Measurements from ENCODE around the gene ATOX1. TPM values are rescaled to one million over a fixed set of nuclear protein-coding genes. Genes with fewer than 3 reads are reported as not detected.
"Not testable (repeated sequence)": the region's sequence is repeated elsewhere in the genome, so short reads cannot be mapped to it uniquely, and the experiment has no call there.

The ATOX1 gene, protein sequence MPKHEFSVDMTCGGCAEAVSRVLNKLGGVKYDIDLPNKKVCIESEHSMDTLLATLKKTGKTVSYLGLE
- 52.7 and 56.5 TPM in 2 replicates for total RNA-seq

DNA sequence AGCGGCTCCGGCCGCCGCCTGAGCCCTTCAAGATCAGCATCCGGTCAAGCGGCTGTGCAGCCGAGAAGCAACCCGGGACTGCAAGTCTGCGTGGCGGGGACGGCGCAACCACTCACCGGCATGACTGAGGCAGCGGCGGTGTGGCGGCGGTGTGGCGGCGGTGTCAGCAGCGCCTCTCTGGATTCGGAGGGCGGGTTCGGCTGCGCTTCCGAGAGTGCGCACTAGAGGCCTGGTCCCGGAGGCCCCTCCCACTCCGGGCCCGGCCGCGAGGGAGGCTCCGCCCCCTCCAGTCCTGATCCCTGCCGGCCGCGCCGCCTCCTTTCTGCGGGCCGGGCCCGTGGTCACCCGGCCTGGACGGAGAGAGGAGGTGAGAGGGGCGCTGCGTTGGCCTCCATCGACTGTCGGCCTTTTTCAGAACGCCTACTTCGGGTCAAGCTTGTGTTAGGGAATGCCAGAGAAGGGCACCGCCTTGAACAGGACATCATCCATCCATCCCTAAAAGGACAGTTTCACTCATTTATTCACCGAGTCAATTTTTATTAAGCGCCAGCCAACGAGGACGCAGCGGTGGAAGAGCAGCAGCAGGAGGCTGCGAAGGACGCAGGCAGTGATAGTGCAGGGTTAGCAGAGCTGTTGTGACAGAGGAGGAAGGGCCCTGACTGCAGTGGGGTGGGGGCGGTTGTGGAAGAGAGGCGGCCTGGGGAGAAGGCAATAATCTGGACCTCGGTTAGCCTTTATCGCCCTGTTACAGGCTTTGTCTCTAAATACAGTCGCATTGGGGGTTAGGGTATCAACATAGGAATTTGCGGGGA, at the start of gene ATOX1:
ATOX1 (minus strand) TSS at position 202 of the 812 bp plus-strand sequence; CDS start at position 122, 80 bp downstream.
- intact Hi-C loops (cut with micrococcal nuclease) = loop anchor here (1.0 to 5.0 kb wide), 5 partner anchors 9 to 506 kb away; partner anchors contain the start of genes G3BP1, GM2A and SLC36A1

DNA sequence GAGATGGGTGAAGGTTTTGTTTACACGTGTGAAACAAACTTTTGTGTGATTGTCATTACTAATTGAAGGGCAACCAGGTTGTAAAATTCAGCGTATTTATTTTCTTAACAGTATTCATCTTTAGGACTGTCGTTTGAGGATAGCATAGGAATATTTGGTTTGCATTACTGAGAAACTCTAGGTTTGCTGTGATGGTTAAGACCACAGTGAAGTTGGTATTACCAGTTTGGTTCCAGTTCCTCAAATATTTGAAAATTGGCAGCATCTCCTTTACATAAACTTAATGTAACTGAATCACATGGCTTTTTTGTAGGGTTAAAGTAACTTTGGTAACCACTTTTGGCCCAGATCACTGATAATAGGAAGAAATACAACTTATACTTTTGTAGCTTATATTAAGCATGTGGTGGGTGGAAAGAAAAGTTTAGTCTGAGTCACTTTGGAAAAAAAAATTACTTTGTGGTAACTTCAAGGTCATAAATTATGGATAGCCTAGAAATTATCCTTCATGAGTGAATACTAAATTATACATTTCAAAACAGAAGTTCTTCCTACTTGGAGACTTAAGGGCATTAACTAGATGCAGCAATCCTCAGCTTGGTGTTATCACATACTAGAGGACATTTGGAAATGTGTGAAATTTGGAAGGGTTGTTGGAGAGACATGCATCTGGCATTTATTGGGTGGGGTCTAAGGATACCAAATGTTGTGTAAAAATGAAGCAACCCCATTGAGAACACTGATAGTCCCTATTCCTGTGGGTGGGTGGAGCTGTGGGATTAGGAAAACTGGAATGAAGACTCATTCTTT, 47.2 kb upstream of the ATOX1 start:
- intact Hi-C loops (cut with micrococcal nuclease) = no loop called here

DNA sequence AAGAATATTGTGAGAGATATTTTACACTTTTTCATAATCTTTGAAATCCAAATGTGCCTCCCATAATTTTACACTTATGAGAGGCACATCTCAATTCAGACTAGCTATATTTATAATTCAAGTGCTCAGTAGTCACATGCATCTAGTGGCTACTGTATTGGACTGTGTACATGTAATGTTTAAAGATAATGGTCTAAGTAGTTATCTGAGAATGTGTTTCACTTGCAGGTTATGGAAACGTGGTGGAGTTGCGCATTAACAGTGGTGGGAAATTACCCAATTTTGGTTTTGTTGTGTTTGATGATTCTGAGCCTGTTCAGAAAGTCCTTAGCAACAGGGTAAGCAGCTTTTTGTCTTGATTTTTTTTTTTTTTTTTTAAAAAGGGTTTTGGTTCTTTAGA, 42.1 kb upstream of the ATOX1 start:
- intact Hi-C loops (cut with micrococcal nuclease) = no loop called here

DNA sequence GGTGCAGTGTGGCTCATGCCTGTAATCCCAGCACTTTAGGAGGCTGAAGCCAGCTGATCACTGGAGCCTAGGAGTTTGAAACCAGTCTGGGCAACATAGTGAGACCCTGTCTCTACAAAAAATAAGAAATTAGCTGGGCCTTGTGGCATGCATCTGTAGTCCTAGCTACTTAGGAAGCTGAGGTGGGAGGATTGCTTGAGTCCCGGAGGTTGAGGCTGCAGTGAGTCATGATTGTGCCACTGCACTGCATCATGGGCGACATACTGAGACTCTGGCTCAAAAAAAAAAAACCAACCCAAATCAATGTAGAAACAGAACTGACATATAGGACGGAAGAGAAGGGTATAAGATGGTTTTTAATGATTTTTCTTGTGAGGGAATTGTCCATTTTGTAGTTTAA, 41.0 kb upstream of the ATOX1 start:
- intact Hi-C loops (cut with micrococcal nuclease) = no loop called here

DNA sequence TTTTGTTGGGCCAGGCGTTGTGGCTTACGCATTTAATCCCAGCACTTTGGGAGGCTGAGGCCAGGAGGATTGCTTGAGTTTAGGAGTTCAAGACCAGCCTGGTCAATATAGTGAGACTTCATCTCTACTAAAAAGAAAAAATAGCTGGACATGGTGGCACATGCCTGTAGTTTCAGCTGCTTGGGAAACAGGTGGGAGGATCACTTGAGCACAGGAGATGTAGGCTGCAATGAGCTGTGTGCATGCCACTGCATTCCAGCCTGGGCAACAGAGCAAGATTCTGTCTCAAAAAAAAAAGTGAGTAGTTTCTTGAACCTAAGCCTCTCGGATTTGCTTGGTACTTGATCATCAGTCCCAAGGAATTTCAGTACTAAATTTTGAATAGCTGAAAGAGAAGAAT, 40.2 kb upstream of the ATOX1 start:
- intact Hi-C loops (cut with micrococcal nuclease) = no loop called here

DNA sequence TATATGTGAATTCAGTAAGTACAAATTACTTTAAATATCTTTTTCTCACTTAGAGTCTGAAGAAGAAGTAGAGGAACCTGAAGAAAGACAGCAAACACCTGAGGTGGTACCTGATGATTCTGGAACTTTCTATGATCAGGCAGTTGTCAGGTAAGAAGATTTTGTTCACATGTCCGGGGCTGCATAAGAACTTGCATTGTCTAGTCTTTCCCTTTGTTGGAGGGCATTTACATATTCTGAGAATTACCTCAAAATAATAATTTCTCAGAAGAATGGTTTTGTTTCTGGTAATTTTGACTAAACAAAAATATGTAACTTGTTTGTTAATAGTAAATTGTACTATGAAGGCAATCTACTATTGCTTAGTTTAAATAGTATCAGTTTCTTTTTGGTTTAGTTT, 37.0 kb upstream of the ATOX1 start:
- intact Hi-C loops (cut with micrococcal nuclease) = no loop called here

DNA sequence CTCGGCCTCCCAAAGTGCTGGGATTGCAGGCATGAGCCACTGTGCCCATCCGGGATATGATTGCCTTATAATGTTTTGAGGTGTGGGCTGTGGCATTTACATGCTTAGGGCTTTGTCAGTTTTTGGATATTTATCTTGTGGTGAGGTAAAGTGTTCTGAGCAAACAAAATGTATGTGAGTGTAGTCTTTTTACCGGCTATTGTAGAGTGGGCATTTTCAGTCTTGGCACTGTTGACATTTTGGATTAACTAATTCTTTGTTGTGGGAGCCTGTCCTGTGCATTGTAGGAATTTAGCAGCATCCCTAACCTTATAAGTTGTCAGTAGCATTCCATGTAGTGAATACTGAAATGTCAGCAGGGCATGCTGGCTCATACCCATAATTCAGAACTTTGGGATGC, 34.9 kb upstream of the ATOX1 start:
- intact Hi-C loops (cut with micrococcal nuclease) = no loop called here

DNA sequence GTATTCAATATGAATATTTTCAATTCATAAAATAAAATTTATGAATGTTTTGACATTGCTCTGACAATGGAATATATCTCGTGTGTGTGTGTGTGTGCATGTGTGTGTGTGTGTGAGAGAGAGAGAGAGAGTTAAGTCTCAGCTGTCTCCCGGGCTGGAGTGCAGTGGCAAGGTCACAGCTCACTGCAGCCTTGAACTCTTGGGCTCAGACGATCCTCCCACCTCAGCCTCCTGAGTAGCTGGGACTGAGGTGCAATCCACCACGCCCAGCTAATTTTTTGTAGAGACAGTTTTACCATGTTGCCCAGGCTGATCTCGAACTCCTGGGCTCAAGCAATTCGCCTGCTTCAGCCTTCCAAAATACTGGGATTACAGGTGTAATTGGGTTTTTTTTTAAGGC, 29.4 kb upstream of the ATOX1 start:
- intact Hi-C loops (cut with micrococcal nuclease) = no loop called here

DNA sequence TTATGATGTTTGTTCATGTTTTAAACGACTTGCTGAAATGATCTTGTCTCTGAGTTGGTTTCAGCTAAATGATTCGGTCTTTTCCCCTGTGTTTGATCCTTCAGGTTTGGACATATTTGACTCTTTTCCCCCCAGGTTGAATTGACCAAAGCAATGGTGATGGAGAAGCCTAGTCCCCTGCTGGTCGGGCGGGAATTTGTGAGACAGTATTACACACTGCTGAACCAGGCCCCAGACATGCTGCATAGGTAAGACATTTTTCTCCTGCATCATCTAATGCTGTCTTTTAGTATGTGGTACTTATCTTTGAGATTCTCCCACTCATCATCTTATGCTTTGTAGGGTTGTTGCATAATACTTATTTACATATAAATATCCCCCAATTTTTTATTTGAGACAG, 28.0 kb upstream of the ATOX1 start:
- intact Hi-C loops (cut with micrococcal nuclease) = no loop called here

DNA sequence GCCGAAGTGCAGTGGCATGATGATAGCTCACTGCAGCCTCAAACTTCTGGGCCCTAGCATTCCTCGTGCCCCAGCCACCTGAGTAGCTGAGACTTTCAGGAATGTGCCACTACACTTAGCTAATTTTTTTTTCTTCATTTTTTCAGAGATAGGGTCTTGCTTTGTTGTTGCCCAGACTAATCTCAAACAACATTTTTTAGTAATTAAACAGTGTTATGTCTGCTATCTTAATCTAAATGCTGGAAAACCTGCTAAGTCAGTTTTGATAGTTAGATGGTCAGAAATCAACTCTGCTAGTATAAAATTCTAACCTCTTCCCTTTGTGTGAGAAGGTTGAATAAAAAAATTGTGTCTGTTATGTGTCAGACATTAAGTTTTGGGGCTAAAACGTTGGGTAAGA, 25.7 kb upstream of the ATOX1 start:
- intact Hi-C loops (cut with micrococcal nuclease) = no loop called here

DNA sequence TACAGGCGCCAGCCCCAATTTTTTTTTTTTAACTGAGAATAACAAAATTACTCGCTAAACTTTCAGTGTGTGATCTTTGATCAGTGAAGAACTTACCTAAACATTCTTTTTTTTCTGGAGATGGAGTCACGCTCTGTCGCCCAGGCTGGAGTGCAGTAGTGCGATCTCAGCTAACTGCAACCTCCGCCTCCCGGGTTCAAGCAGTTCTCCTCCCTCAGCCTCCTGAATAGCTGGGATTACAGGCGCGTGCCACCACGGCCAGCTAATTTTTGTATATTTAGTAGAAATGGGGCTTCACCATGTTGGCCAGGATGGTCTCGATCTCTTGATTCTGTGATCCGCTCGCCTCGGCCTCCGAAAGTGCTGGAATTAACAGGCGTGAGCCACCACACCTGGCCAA, 25.2 kb upstream of the ATOX1 start:
- intact Hi-C loops (cut with micrococcal nuclease) = not testable (repeated sequence)

DNA sequence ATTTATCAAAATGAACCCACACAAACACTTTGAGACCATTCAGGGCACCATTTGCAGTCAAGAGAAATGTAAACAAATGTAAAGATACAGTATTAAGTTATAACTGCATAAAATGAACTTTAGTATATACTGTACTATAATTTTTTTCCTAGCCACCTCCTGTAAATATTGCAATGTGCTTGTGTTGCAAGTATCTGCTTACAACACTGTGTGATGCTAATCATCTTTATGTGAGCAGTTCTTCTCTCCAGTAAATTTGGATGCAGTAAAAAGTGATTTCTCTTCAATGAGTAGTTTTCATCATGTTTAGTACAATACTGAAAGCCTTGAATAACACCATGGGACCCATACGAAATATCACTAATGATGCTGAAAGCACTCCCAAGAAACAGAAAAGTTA, 22.8 kb upstream of the ATOX1 start:
- intact Hi-C loops (cut with micrococcal nuclease) = no loop called here

DNA sequence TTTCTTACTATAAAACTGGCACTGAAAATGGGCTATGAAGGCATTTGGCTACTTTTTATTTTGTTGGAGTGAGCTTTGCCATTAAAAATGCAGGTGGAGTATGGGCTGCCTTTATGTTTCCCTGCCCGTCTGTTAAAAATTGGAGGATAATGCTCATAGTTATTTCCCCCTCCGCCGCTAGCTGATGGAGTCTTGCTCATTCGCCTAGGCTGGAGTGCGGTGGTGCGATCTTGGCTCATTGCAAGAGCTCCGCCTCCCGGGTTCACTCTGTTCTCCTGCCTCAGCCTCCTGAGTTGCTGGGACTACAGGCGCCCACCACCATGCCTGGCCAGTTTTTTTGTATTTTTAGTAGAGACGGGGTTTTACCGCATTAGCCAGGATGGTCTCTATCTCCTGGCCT, 21.9 kb upstream of the ATOX1 start:
- intact Hi-C loops (cut with micrococcal nuclease) = no loop called here

DNA sequence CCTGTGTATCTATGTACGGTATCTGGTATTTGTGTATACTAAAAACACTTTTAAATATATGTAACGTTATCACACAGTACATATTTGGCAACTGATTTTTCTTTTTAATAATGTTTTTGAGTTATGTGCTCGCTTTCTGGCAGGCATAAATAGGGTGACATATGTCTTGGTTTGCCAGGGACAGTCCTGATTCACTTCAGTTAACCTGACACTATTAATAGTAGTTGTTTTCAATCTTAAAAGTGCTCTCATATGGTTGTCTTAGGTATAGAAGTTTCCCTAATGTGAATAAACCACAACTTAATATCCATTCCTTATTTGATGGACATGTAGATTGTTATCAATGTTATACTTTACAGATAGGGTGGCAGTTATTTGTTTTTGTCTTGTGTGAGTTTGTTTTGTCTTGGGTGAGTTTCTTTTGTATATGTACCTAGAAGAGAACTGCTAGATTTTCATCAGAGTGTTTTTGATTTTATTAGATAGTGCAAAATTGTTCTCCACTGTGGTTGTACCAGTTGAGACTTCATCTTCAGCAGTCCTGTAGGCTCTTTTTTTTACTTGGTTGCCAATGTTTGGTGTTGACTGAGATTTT, 21.2 kb upstream of the ATOX1 start:
- intact Hi-C loops (cut with micrococcal nuclease) = no loop called here

DNA sequence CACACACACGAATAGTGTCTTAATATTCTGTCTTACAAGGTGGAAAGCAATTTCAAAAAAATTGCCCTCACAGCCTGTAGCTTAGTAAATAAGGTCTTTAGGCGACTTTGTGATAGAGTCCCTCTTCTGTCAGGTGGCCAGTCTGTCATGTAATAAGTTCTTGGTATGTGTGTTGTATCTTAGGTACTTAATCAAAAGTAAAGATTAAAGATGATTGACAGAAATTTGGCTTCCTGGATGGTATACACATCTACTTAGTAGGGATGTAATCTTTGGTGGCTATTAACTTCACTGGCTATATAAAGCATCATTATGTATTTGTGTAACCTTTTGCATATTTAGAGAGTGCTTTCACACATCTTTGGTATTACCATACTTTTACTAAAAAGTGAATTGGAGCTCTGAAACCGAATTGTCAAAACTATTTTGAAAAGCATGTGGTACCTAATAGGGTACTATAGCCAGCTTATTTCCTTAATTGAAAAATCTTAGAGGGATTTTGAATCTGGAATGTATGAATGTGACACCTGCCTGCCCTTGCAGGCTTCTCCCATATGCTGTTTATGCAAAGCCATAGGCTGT, 16.7 kb upstream of the ATOX1 start:
- intact Hi-C loops (cut with micrococcal nuclease) = no loop called here

DNA sequence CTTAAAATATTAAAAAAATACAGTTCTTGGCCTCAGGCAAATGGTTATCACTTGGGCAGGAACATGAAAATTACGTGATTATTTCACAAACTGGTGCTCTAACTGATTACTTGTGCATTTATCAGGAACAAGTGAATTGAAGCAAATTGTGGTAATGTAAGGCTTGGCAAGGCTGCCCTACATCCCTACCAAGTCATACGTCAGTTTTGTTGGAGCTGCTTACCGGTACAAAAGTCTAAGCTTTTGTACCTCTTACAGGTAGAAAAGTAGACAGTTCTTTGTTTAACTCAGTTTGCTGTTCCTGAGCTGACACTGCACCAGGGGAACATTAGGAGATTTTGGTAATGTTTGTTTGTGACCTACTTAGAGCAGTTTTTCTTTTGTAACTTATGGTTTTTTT, 15.5 kb upstream of the ATOX1 start:
- intact Hi-C loops (cut with micrococcal nuclease) = no loop called here

DNA sequence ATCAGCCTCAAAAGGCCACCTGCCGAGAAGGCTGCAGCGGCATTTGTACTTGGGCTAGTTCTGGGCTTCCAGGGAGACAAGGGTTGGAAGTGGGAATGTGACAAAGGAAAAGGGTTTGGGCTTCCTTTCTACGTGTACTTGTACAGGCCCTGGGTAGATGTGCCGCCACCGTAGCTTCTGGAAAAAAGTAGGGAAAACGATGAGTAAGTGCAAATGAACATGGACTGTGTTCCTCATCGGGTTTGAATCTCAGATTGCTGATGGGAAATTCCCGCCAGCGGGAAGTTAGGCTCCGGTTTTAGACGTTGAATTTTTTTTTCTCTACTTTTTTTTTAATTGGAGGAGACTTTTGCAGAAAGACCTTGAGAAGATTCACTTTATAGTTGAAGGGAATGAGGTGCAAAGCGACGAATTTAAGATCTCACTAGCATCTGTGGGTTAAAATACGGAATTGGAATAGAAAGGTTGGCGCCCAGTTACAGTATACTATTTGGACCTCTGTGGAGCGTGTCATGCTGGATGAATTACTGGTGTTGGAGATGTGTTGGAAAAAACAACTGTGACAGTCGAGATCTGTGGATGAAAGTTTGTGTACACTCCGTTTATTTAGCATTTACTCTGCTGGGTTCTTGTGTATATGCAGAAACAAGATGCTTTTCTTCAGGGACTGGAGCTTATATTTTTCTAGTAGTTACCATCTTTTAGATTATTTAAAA, 14.6 kb upstream of the ATOX1 start:
- intact Hi-C loops (cut with micrococcal nuclease) = no loop called here

DNA sequence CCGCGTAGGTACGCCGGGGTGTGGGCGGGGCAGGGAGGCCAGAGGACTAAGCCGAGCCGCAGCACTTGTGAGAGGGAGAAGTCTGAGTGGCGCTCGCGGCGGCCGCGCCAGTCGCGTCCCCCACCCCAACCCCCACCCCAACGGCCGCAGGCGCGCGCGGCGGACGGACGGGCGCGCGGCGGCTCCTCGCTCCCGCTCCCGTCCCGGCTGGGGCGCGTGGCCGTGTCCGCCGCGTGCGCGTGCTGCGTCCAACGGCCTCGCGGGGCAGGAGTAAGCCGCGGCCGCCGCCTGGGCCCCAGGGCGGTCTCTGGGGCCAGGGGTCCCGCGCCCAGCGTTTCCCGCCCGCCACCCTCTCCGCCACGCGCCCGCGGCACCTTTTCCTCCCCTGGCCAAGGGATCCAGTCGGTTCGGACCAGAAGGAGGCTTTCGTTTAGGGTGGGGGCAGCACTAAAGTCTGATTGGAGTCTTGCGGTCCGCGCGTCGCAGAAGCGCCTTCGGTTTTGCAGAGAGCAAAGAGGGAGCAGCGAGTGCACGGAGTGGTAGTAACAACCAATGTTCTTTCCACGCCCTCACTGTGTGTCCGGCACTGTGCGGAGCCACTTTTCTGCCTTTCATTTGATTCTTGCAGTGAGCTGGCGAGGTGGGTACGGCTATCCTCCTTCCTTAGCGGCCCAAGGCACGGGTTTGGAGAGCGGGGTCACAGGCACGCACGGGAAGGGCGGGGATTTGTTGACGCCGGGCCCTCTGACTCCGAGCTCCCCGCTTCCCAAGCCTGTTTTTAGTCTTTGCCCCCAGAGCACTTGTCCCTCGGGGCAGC, 13.8 kb upstream of the ATOX1 start:
- intact Hi-C loops (cut with micrococcal nuclease) = no loop called here

DNA sequence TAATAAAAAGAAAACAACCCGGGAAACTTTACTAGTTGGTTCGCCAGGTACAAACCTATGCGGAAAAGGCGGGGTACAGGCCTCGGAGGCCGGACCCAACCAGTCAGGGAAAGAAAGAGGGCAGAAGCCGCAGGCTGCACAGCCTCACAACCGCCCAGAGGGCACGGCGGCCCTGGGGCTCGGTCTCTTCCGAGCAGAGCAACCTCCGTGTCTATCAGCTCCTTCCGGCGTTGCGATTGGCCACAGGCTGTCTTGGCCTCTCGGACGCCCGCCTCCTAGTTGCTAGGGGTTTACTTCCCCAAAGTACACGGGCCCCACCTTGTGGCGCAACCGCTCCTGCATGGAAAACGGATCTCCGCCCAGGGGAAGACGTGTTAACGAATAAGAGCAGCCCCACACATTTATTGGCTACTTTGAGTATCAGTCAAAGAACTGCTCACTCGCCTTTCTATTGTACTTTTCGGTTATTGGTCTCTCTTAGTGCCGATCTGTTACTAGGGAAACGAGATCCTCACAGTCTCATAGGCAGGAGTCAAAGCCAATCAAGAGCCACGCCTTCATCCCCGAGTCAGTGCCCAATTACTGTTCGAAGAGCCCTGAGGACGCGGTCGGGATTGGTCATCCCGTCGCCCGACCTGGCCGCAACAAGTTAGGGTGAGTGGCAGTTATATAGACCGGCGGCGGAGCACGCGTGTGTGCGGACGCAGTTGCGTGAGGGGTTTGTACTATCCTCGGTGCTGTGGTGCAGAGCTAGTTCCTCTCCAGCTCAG, 13.0 kb upstream of the ATOX1 start, which contains the start of gene G3BP1:
G3BP1 (plus strand) TSS at position 696 of the 770 bp plus-strand sequence. CDS start 14,667 bp downstream, outside the sequence.
- intact Hi-C loops (cut with micrococcal nuclease) = loop anchor here (1.0 to 2.0 kb wide), 8 partner anchors 13 to 1323 kb away; partner anchors contain the start of genes ATOX1, RPS14, SLC36A1 and TNIP1
